ENCODE data around the gene INMT.
"Not testable (repeated sequence)": the region's sequence is repeated elsewhere in the genome, so short reads cannot be mapped to it uniquely, and the experiment has no call there.

INMT gene

DNA sequence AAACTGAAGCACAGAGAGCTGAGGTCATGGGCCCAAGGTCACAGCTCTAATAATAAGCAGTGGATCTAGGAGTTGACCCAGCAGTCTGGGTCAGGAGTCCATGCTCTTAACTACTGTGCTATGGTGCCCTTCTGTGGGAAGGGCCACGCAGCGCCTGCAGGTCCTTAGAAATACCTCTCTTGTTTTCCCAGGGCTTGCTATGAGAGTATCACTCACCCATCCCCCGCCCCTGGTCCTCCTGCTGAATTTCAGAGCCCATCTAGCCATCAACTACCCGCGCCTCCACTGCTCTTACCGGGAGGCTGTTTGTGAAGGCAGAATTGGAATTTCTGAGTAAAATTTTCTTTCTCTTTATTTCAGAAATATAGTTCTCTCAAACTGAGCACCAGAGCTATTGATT is 42.4 kb upstream of the INMT start:
- no peak overlapping the region for H3K4me3 ChIP-seq (ENCODE audit: low read length)
- H3K27ac ChIP-seq (ENCODE audit: low read length): no peak overlapping the region
- no peaks in the 10 kb centered on the region for H3K9me3 ChIP-seq (ENCODE audit: control insufficient read depth, insufficient read depth, low read length)
- H3K36me3 ChIP-seq (ENCODE audit: control insufficient read depth, insufficient read depth, low read length): 0 out of 2 replicates have a peak, but pooled peaks cover 2% of the 10 kb centered on the region
- H3K4me1 ChIP-seq (ENCODE audit: control insufficient read depth, insufficient read depth, low read length): peaks cover 1% of the 10 kb centered on the region; the same call in 1 of the 2 replicates
- no CpG with 5 or more reads among the region's 6 CpGs for WGBS (ENCODE audit: insufficient coverage, insufficient read length)
- H3K27me3 ChIP-seq (ENCODE audit: control insufficient read depth, insufficient read depth, low read length): no peaks in the 10 kb centered on the region
- no peak for DNase-seq (ENCODE audit: low read depth, low spot score)

DNA sequence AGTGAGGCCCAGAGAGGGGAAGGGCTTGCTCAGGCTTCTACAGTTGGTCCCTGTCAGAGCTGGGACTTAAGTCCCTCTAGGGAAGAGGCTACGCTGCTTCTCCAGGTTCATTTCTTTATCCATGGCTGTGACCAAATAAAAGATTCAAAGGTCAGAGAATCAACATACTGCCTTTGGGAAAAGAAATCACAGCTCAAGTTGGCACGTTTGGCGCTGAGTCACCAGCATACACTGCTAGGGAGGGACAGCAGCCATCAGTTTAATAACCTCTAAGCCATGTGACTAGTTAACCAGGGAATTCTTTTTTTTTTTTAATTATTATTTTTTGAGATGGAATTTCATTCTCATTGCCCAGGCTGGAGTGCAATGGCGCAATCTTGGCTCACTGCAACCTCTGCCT is 41.3 kb upstream of the INMT start:
- Histone ChIP-seq H3K4me3 (ENCODE audit: low read length) (no peak overlapping the region), H3K4me1 (ENCODE audit: control insufficient read depth, insufficient read depth, low read length) (peaks cover 1% of the 10 kb centered on the region; the same call in 1 of the 2 replicates), H3K36me3 (ENCODE audit: control insufficient read depth, insufficient read depth, low read length) (0 out of 2 replicates have a peak, but pooled peaks cover 2% of the 10 kb centered on the region), H3K9me3 (ENCODE audit: control insufficient read depth, insufficient read depth, low read length) (no peaks in the 10 kb centered on the region), H3K27me3 (ENCODE audit: control insufficient read depth, insufficient read depth, low read length) (no peaks in the 10 kb centered on the region), H3K27ac (ENCODE audit: low read length) (no peak overlapping the region)
- WGBS (ENCODE audit: insufficient coverage, insufficient read length): no CpG with 5 or more reads among the region's 4 CpGs
- DNase-seq (ENCODE audit: low read depth, low spot score): no peak

DNA sequence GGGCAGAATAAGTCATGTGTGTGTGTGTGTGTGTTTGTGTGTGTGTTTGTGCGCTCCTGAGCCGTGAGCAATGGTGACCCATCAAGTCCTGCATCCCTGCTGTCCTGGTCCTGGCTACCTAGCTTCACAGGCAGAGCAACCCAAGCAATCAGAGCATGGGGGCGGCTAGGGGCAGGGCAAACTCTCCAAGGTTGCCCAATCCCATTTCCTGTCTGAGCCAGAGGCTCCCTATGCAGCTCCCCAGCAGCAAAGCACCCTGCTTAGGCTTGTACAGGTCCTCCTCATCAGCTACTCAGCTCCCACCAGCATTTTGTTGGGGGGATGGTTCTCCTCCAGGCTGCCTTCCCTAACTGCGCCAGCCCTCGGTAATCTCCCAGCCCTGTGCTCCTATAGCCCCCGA is 38.5 kb upstream of the INMT start:
- Histone ChIP-seq H3K4me3 (ENCODE audit: low read length) (no peak overlapping the region), H3K36me3 (ENCODE audit: control insufficient read depth, insufficient read depth, low read length) (0 out of 2 replicates have a peak, but pooled peaks cover 2% of the 10 kb centered on the region), H3K9me3 (ENCODE audit: control insufficient read depth, insufficient read depth, low read length) (no peaks in the 10 kb centered on the region), H3K4me1 (ENCODE audit: control insufficient read depth, insufficient read depth, low read length) (peaks cover 1% of the 10 kb centered on the region; the same call in 1 of the 2 replicates), H3K27ac (ENCODE audit: low read length) (no peak overlapping the region), H3K27me3 (ENCODE audit: control insufficient read depth, insufficient read depth, low read length) (no peaks in the 10 kb centered on the region)
- no CpG with 5 or more reads among the region's 6 CpGs for WGBS (ENCODE audit: insufficient coverage, insufficient read length)
- DNase-seq (ENCODE audit: low read depth, low spot score): no peak

DNA sequence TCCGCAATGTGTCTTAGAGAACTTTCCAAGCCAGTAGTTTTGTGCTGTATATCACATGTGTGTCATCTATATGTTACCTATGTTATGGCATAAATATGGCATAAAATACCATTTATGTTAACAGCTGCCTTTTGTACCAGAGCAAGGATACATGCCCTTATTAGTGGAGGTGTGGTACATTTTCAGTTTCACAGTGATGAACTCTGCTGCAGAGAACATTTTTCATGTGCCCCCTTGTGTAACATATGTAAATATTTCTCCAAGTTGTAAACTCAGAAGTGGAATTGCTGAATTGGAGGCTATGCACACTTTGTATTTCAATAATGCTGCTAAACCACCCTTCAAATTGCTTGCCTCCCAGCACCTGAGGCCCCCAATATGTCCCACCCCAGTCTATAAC is 37.8 kb upstream of the INMT start:
- Histone ChIP-seq H3K4me1 (ENCODE audit: control insufficient read depth, insufficient read depth, low read length) (peaks cover 1% of the 10 kb centered on the region; the same call in 1 of the 2 replicates), H3K4me3 (ENCODE audit: low read length) (no peak overlapping the region), H3K27me3 (ENCODE audit: control insufficient read depth, insufficient read depth, low read length) (no peaks in the 10 kb centered on the region), H3K36me3 (ENCODE audit: control insufficient read depth, insufficient read depth, low read length) (0 out of 2 replicates have a peak, but pooled peaks cover 2% of the 10 kb centered on the region), H3K9me3 (ENCODE audit: control insufficient read depth, insufficient read depth, low read length) (no peaks in the 10 kb centered on the region), H3K27ac (ENCODE audit: low read length) (no peak overlapping the region)
- no CpG with 5 or more reads among the region's 1 CpG for WGBS (ENCODE audit: insufficient coverage, insufficient read length)
- DNase-seq (ENCODE audit: low read depth, low spot score): no peak

DNA sequence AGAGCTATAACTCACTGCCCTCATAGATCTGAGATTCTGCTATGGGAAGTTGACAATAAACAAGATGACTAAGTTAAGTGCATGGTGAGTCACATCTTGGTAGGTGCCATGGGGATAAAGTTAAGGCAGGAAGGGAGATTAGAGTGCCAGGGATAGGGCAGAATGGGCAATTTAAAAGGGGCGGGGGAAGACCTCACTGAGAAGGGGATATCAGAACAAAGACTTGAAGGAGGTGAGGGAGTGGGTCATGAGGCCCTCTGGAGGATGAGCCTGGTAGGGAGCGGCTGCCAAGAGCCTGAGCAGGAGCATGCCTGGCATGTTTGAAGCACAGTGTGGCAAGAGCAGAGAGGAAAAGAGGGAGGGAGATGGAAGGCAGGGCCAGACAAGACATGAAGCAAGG is 34.8 kb upstream of the INMT start:
- H3K4me3 ChIP-seq (ENCODE audit: low read length): no peak overlapping the region
- WGBS (ENCODE audit: insufficient coverage, insufficient read length): no CpG with 5 or more reads among the region's 2 CpGs
- no peaks in the 10 kb centered on the region for H3K9me3 ChIP-seq (ENCODE audit: control insufficient read depth, insufficient read depth, low read length)
- H3K27ac ChIP-seq (ENCODE audit: low read length): no peak overlapping the region
- H3K36me3 ChIP-seq (ENCODE audit: control insufficient read depth, insufficient read depth, low read length): 0 out of 2 replicates have a peak, but pooled peaks cover 2% of the 10 kb centered on the region
- no peak for DNase-seq (ENCODE audit: low read depth, low spot score)
- H3K27me3 ChIP-seq (ENCODE audit: control insufficient read depth, insufficient read depth, low read length): no peaks in the 10 kb centered on the region
- no peaks in the 10 kb centered on the region for H3K4me1 ChIP-seq (ENCODE audit: control insufficient read depth, insufficient read depth, low read length)

DNA sequence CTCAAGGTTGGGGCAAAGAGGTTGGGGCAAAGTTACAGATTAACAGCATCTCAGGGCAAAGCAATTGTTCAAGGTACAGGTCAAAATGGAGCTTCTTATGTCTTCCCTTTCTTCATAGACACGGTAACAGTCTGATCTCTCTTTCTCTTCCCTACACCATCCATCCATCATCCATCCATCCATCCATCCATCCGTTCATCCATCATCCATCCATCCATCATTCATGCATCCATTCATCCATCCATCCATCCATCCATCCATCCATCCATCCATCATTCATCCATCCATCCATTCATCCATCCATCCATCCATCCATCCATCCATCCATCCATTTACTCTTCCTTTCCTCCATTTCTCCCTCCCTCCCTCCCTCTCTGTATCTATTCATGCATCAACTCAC is 32.5 kb upstream of the INMT start:
- 100% methylated on average over 1 of the region's 2 CpGs for WGBS (ENCODE audit: insufficient coverage, insufficient read length)
- not testable (repeated sequence) for H3K36me3 ChIP-seq (ENCODE audit: control insufficient read depth, insufficient read depth, low read length); H3K9me3 ChIP-seq (ENCODE audit: control insufficient read depth, insufficient read depth, low read length); H3K27me3 ChIP-seq (ENCODE audit: control insufficient read depth, insufficient read depth, low read length); H3K4me3 ChIP-seq (ENCODE audit: low read length); H3K27ac ChIP-seq (ENCODE audit: low read length); DNase-seq (ENCODE audit: low read depth, low spot score); H3K4me1 ChIP-seq (ENCODE audit: control insufficient read depth, insufficient read depth, low read length)

DNA sequence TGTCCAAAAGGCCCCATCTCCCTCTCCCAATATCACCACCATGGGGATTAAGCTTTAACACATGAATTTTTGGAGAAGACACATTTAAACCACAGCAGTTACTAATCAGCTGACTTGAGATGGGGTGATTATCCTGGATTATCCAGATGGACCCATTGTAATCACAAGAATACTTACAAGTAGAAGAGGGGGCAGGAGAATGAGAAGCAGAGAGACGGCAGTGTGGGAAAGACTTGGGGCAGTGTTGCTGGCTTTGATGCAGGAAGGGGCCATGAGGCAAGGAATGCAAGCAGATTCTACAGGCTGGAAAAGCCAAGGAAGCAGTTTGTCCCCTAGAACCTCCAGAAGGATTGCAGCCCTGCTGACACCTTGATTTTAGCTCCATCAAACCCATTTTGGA is 30.7 kb upstream of the INMT start:
- no peaks in the 10 kb centered on the region for H3K27me3 ChIP-seq (ENCODE audit: control insufficient read depth, insufficient read depth, low read length)
- no peaks in the 10 kb centered on the region for H3K9me3 ChIP-seq (ENCODE audit: control insufficient read depth, insufficient read depth, low read length)
- no peaks in the 10 kb centered on the region for H3K36me3 ChIP-seq (ENCODE audit: control insufficient read depth, insufficient read depth, low read length)
- DNase-seq (ENCODE audit: low read depth, low spot score): no peak
- H3K27ac ChIP-seq (ENCODE audit: low read length): no peak overlapping the region
- no peaks in the 10 kb centered on the region for H3K4me1 ChIP-seq (ENCODE audit: control insufficient read depth, insufficient read depth, low read length)
- WGBS (ENCODE audit: insufficient coverage, insufficient read length): no CpG with 5 or more reads among the region's 1 CpG
- H3K4me3 ChIP-seq (ENCODE audit: low read length): no peak overlapping the region

DNA sequence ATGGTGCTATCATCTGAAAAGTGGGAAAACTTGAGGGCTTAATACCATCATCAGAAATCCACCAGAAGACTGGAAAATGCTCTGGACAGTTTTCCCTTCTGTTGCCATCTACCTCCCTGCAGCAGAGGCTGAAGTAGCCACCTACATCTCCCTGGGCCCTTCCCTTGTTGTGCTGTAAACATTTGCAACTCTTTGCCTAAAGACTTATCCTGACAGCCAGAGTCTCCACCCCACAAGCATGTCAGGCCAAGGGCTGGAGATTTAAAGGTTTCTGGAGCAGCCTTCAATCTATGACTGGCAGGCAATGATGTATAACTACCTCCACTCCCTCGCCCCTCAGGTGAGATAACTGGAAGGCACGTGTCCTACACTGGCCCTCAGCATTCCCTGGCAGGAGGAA is 29.7 kb upstream of the INMT start:
- Histone ChIP-seq H3K36me3 (ENCODE audit: control insufficient read depth, insufficient read depth, low read length) (no peaks in the 10 kb centered on the region), H3K27ac (ENCODE audit: low read length) (no peak overlapping the region), H3K9me3 (ENCODE audit: control insufficient read depth, insufficient read depth, low read length) (no peaks in the 10 kb centered on the region), H3K4me1 (ENCODE audit: control insufficient read depth, insufficient read depth, low read length) (0 out of 2 replicates have a peak, but pooled peaks cover 2% of the 10 kb centered on the region), H3K4me3 (ENCODE audit: low read length) (no peak overlapping the region), H3K27me3 (ENCODE audit: control insufficient read depth, insufficient read depth, low read length) (no peaks in the 10 kb centered on the region)
- WGBS (ENCODE audit: insufficient coverage, insufficient read length): no CpG with 5 or more reads among the region's 2 CpGs
- no peak for DNase-seq (ENCODE audit: low read depth, low spot score)

DNA sequence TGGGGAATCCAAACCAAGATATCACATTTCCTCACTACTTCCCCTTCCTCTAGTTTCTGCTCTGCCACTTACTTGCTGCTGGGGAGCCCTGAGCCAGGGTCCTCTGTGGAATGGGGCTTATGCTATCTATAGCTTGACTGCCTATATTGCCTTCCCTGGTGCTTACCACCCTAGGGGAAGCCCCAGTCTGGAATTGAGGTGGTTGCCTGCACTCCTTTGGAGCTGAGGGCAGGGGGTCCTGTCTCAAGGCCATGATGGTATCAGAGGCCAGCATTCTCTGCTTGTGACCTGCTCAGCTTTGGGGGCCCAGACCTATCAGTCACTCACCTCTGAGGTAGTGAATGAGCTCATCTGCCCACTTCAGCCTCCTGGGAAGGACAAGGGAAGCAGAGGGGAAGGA is 29.3 kb upstream of the INMT start:
- no peaks in the 10 kb centered on the region for H3K27me3 ChIP-seq (ENCODE audit: control insufficient read depth, insufficient read depth, low read length)
- no peaks in the 10 kb centered on the region for H3K9me3 ChIP-seq (ENCODE audit: control insufficient read depth, insufficient read depth, low read length)
- H3K4me1 ChIP-seq (ENCODE audit: control insufficient read depth, insufficient read depth, low read length): 0 out of 2 replicates have a peak, but pooled peaks cover 2% of the 10 kb centered on the region
- no peaks in the 10 kb centered on the region for H3K36me3 ChIP-seq (ENCODE audit: control insufficient read depth, insufficient read depth, low read length)
- no peak overlapping the region for H3K27ac ChIP-seq (ENCODE audit: low read length)
- DNase-seq (ENCODE audit: low read depth, low spot score): no peak
- no peak overlapping the region for H3K4me3 ChIP-seq (ENCODE audit: low read length)

DNA sequence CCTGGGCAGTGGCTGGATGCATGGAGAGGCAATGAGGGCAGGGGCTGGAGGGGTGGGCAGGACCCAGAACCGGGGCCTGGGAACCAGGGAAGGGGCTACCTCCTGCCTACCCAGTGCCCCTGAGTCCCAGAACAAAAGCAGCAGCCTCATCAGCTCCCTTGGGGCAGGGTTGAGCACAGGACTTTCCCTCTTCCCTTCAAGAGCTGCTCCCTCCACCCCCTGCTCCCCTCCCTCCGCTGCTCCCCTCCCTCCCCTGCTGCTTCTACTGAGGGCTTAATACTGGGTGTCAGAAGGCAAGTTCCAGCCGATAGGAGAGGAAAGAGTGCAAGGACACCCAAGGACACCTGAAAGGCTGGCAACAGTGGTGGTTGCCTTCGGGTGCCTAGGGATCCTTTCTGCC is 28.2 kb upstream of the INMT start:
- Histone ChIP-seq H3K4me1 (ENCODE audit: control insufficient read depth, insufficient read depth, low read length) (0 out of 2 replicates have a peak, but pooled peaks cover 2% of the 10 kb centered on the region), H3K27ac (ENCODE audit: low read length) (no peak overlapping the region), H3K9me3 (ENCODE audit: control insufficient read depth, insufficient read depth, low read length) (no peaks in the 10 kb centered on the region), H3K4me3 (ENCODE audit: low read length) (no peak overlapping the region), H3K36me3 (ENCODE audit: control insufficient read depth, insufficient read depth, low read length) (no peaks in the 10 kb centered on the region), H3K27me3 (ENCODE audit: control insufficient read depth, insufficient read depth, low read length) (no peaks in the 10 kb centered on the region)
- WGBS (ENCODE audit: insufficient coverage, insufficient read length): no CpG with 5 or more reads among the region's 4 CpGs
- no peak for DNase-seq (ENCODE audit: low read depth, low spot score)

DNA sequence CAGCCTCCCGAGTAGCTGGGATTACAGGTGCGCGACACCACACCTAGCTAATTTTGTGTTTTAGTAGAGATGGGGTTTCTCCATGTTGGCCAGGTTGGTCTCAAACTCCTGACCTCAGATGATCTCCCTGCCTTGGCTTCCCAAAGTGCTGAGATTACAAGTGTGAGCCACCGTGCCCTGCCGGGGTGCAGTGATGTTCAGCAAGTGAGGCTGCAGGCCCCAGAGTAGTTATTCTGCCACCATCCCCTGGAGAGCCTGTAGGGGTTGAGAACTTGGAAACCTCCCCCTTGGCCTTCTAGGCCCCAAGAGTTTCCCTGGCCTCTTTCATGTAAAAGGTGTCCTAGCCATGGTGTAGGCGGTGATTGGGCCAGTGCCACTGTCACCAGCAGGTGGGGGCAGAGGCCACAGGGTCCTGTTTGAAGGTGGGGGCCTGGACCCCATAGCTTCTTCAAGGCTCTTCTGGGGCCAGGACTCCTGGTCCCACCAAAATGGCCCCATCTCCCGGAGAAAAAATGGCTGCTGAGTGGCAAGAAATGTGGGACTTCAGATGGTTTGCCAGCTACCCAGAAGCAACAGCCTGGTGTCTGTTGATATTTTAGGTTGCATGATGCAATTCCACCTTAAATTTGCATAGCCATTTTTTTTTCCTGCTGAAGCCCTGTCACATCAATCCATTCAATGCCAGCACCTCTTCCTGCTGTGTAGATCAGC is 25.5 kb upstream of the INMT start:
- Histone ChIP-seq H3K27ac (ENCODE audit: low read length) (no peak overlapping the region), H3K4me3 (ENCODE audit: low read length) (no peak overlapping the region), H3K36me3 (ENCODE audit: control insufficient read depth, insufficient read depth, low read length) (no peaks in the 10 kb centered on the region), H3K4me1 (ENCODE audit: control insufficient read depth, insufficient read depth, low read length) (0 out of 2 replicates have a peak, but pooled peaks cover 2% of the 10 kb centered on the region), H3K27me3 (ENCODE audit: control insufficient read depth, insufficient read depth, low read length) (no peaks in the 10 kb centered on the region), H3K9me3 (ENCODE audit: control insufficient read depth, insufficient read depth, low read length) (no peaks in the 10 kb centered on the region)
- no CpG with 5 or more reads among the region's 7 CpGs for WGBS (ENCODE audit: insufficient coverage, insufficient read length)
- DNase-seq (ENCODE audit: low read depth, low spot score): no peak

Measured in iPS DF 6.9 (cell line).